Measurements from ENCODE around the gene B4GALT5.

The B4GALT5 gene

DNA sequence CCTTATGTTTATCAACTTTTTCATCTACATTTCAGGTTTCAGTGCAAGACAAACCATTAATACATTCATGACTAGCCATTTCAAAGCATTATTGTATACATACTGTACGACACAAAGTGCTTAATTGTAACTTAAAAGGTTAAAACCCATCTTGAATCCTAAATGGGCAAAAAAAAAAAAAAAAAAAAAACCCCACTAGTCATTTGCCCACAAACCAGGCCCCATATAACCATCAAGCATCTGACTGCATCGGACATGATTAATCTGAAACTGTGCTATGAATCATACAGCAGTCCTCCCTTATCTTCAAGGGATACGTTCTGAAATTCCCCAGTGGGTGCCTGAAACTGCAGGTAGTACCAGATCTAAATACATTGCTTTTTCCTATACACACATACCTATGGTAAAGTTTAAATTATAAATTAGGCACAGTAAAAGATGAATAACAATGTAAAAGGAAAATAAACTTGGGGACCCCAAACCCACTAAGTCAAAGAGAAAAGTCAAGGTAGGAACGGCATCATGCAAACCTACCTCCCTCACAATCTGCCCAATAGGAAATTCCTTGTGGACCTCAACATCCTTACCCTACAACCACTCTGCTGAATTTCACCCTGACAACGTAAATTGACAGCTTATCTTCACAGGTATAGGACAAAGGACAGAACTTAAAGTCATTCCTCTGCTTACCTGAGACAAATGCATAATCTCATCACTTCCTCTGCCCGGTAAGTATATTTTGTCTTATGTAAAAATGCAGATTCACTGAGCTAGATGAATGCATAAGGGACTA is 14.3 kb downstream of the B4GALT5 start:
- no peak for TF ChIP-seq EZH2phosphoT487 (IDR thresholded peaks at IDR 0.05; ENCODE audit: borderline replicate concordance)
- TF ChIP-seq CTCF (conservative IDR thresholded peaks at IDR 0.05; ENCODE audit: low read length): no peak
- no peaks in the 10 kb centered on the region for H3K36me3 ChIP-seq (ENCODE audit: insufficient read depth, low read length)
- H3K4me1 ChIP-seq (ENCODE audit: insufficient read depth, low read length, poor library complexity, severe bottlenecking): no peaks in the 10 kb centered on the region
- peaks cover 98% of the 10 kb centered on the region for H3K79me2 ChIP-seq (ENCODE audit: insufficient read depth, low read length)
- H3K9me2 ChIP-seq (replicated peaks; ENCODE audit: low read depth, low read length): no peaks in the 10 kb centered on the region
- H3K9me3 ChIP-seq (ENCODE audit: insufficient read depth, low read depth, low read length): no peaks in the 10 kb centered on the region
- peaks cover 49% of the 10 kb centered on the region for H4K20me1 ChIP-seq (ENCODE audit: insufficient read depth, low read length, poor library complexity, severe bottlenecking)
- H3K9ac ChIP-seq (ENCODE audit: low read depth, low read length, poor library complexity, severe bottlenecking): no peak overlapping the region
- H3K4me2 ChIP-seq (ENCODE audit: low read depth, low read length, poor library complexity, severe bottlenecking): peak overlapping the region; percentile 1
- no peak overlapping the region for H3K4me3 ChIP-seq (ENCODE audit: low read length, poor library complexity, severe bottlenecking)
- no peaks in the 10 kb centered on the region for H3F3A ChIP-seq (ENCODE audit: low read depth)
- no peaks in the 10 kb centered on the region for H3K27me3 ChIP-seq (ENCODE audit: insufficient read depth, low read length, poor library complexity, severe bottlenecking)
- H2AFZ ChIP-seq (ENCODE audit: low read length): no peak overlapping the region

DNA sequence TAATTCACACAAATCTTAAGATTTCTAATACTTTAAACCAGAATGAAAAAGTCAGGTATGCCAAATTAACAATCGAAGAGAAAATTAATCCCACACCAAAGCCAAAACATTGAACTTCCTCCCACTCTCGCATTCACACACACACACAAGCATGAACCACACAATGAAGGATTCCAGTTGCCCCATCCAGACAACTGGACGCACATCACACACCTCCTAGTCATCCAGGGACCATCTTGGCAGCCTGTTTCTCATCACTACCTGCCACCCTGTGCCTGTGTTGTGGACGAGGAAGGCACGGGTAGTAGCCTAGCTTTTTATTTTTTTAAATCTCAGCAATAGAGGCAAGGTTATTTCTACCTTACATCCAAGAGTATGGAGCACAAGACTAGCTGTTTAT is 15.2 kb downstream of the B4GALT5 start:
- Histone ChIP-seq H3K36me3 (ENCODE audit: insufficient read depth, low read length) (no peaks in the 10 kb centered on the region), H2AFZ (ENCODE audit: low read length) (no peak overlapping the region), H3K9me2 (replicated peaks; ENCODE audit: low read depth, low read length) (no peaks in the 10 kb centered on the region), H3K79me2 (ENCODE audit: insufficient read depth, low read length) (peaks cover 98% of the 10 kb centered on the region), H3K4me2 (ENCODE audit: low read depth, low read length, poor library complexity, severe bottlenecking) (no peak overlapping the region), H3K27me3 (ENCODE audit: insufficient read depth, low read length, poor library complexity, severe bottlenecking) (no peaks in the 10 kb centered on the region), H4K20me1 (ENCODE audit: insufficient read depth, low read length, poor library complexity, severe bottlenecking) (peaks cover 52% of the 10 kb centered on the region), H3K4me3 (ENCODE audit: low read length, poor library complexity, severe bottlenecking) (no peak overlapping the region), H3K9me3 (ENCODE audit: insufficient read depth, low read depth, low read length) (no peaks in the 10 kb centered on the region), H3K9ac (ENCODE audit: low read depth, low read length, poor library complexity, severe bottlenecking) (no peak overlapping the region), H3K4me1 (ENCODE audit: insufficient read depth, low read length, poor library complexity, severe bottlenecking) (no peaks in the 10 kb centered on the region), H3F3A (ENCODE audit: low read depth) (no peaks in the 10 kb centered on the region)
- TF ChIP-seq EZH2phosphoT487 (IDR thresholded peaks at IDR 0.05; ENCODE audit: borderline replicate concordance): no peak
- no peak for TF ChIP-seq CTCF (conservative IDR thresholded peaks at IDR 0.05; ENCODE audit: low read length)

DNA sequence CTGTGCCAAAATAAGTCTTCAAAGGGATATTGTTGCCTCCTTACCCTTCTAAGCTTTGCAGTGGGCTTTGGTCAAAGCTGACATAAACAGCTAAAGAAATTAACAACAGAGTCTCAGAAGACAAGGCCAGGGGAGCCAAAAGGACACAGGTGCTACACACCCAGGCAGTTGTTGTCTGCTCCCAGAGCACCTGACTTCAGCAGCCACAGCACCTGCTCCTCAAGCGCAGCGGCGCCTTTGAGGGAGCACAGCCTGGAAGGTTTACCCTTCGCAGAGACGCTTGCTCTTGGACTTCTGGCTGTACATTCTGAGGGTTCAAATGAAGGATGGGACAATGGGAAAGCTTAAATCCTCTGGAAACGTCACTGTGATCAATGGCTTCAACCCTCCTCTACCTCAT is 16.6 kb downstream of the B4GALT5 start:
- H3K9me3 ChIP-seq (ENCODE audit: insufficient read depth, low read depth, low read length): no peaks in the 10 kb centered on the region
- H4K20me1 ChIP-seq (ENCODE audit: insufficient read depth, low read length, poor library complexity, severe bottlenecking): peaks cover 48% of the 10 kb centered on the region
- H3K4me3 ChIP-seq (ENCODE audit: low read length, poor library complexity, severe bottlenecking): no peak overlapping the region
- no peak overlapping the region for H2AFZ ChIP-seq (ENCODE audit: low read length)
- H3F3A ChIP-seq (ENCODE audit: low read depth): no peaks in the 10 kb centered on the region
- H3K4me2 ChIP-seq (ENCODE audit: low read depth, low read length, poor library complexity, severe bottlenecking): no peak overlapping the region
- no peak for TF ChIP-seq CTCF (conservative IDR thresholded peaks at IDR 0.05; ENCODE audit: low read length)
- TF ChIP-seq EZH2phosphoT487 (IDR thresholded peaks at IDR 0.05; ENCODE audit: borderline replicate concordance): no peak
- H3K9me2 ChIP-seq (replicated peaks; ENCODE audit: low read depth, low read length): no peaks in the 10 kb centered on the region
- no peaks in the 10 kb centered on the region for H3K27me3 ChIP-seq (ENCODE audit: insufficient read depth, low read length, poor library complexity, severe bottlenecking)
- H3K9ac ChIP-seq (ENCODE audit: low read depth, low read length, poor library complexity, severe bottlenecking): no peak overlapping the region
- peaks cover 98% of the 10 kb centered on the region for H3K79me2 ChIP-seq (ENCODE audit: insufficient read depth, low read length)
- H3K36me3 ChIP-seq (ENCODE audit: insufficient read depth, low read length): no peaks in the 10 kb centered on the region
- H3K4me1 ChIP-seq (ENCODE audit: insufficient read depth, low read length, poor library complexity, severe bottlenecking): no peaks in the 10 kb centered on the region

Data from Loucy (cell line).